ENCODE measurements around the gene ARMH3. TPM values are rescaled to one million over a fixed set of nuclear protein-coding genes. Genes with fewer than 3 reads are reported as not detected.

The ARMH3 gene
- total RNA-seq, 1 experiment from 2014 or later = 17.1 TPM

- Mint-ChIP-seq H3K27ac (no peak overlapping the region), H3K4me3 (no peak overlapping the region), H3K4me1 (peaks cover 5% of the 10 kb centered on the region), H3K9me3 (no peaks in the 10 kb centered on the region), H3K27me3 (ENCODE audit: low read depth) (no peaks in the 10 kb centered on the region), H3K36me3 (peaks cover 12% of the 10 kb centered on the region)
- ChIA-PET POLR2A (no interaction called here), CTCF (interaction anchor here (1.0 to 1.4 kb wide), 3 partner anchors 43 to 126 kb away, joined by 3 to 4 read pairs (median 4); no protein-coding TSS in a partner anchor)
- ATAC-seq (no peak), DNase-seq (ENCODE audit: low spot score) (no peak)
- TF ChIP-seq, protein P1, sequence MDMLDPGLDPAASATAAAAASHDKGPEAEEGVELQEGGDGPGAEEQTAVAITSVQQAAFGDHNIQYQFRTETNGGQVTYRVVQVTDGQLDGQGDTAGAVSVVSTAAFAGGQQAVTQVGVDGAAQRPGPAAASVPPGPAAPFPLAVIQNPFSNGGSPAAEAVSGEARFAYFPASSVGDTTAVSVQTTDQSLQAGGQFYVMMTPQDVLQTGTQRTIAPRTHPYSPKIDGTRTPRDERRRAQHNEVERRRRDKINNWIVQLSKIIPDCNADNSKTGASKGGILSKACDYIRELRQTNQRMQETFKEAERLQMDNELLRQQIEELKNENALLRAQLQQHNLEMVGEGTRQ (CRISPR knock-in tag; IDR thresholded peaks at IDR 0.05) = no peak
- TF ChIP-seq NFE2L1 (CRISPR knock-in tag; IDR thresholded peaks at IDR 0.05) = no peak
- no peak for TF ChIP-seq OVOL2 (CRISPR knock-in tag; IDR thresholded peaks at IDR 0.05; ENCODE audit: borderline replicate concordance)
- no peak for TF ChIP-seq NFYB (CRISPR knock-in tag; conservative IDR thresholded peaks at IDR 0.05; ENCODE audit: low read depth)
- no peak for TF ChIP-seq TCF7 (CRISPR knock-in tag; IDR thresholded peaks at IDR 0.05; ENCODE audit: low read depth)
- TF ChIP-seq GRHL2 (CRISPR knock-in tag; IDR thresholded peaks at IDR 0.05; ENCODE audit: insufficient replicate concordance, severe bottlenecking) = no peak
- no peak for TF ChIP-seq ZNF425 (CRISPR knock-in tag; conservative IDR thresholded peaks at IDR 0.05)
- no peak for TF ChIP-seq ATF6 (CRISPR knock-in tag; IDR thresholded peaks at IDR 0.05)
- no peak for TF ChIP-seq ZBTB43 (CRISPR knock-in tag; IDR thresholded peaks at IDR 0.05)
- no peak for TF ChIP-seq NR1H2 (CRISPR knock-in tag; IDR thresholded peaks at IDR 0.05)
- TF ChIP-seq CREM (CRISPR knock-in tag; IDR thresholded peaks at IDR 0.05) = no peak
- TF ChIP-seq ZNF512 (CRISPR knock-in tag; IDR thresholded peaks at IDR 0.05; ENCODE audit: borderline replicate concordance) = no peak
- TF ChIP-seq MYBL2 (CRISPR knock-in tag; IDR thresholded peaks at IDR 0.05) = no peak
- no peak for TF ChIP-seq NFATC4 (CRISPR knock-in tag; IDR thresholded peaks at IDR 0.05)
- TF ChIP-seq FOXP1 (CRISPR knock-in tag; IDR thresholded peaks at IDR 0.05; ENCODE audit: borderline replicate concordance) = no peak
- TF ChIP-seq ZSCAN18 (CRISPR knock-in tag; IDR thresholded peaks at IDR 0.05) = no peak
- no peak for TF ChIP-seq AFF4 (CRISPR knock-in tag; IDR thresholded peaks at IDR 0.05; ENCODE audit: borderline replicate concordance)
Measured at GRCh38 chr10:101967119-101967518, 88.9 kb downstream of the ARMH3 start.
